A549 (cell line): ENCODE results near the gene TRIM65. TPM values are rescaled to one million over a fixed set of nuclear protein-coding genes. Genes with fewer than 3 reads are reported as not detected.

Experiments used
- BHLHE40 ChIP-seq: IDR thresholded peaks from 2 replicates; pipeline ENCODE4 v1.6.1; 2012; ENCODE audit warnings: low read depth, low read length, inconsistent platforms
- CBX2 ChIP-seq: fragments of 200-600 bp; sonication (generic); IDR thresholded peaks from 2 replicates; pipeline ENCODE4 v1.6.1; 2016; ENCODE audit warnings: low read depth, mild to moderate bottlenecking, borderline replicate concordance
- CBX8 ChIP-seq: fragments of 200-600 bp; sonication (generic); IDR thresholded peaks from 2 replicates; pipeline ENCODE4 v1.6.1; 2016
- CHD2 ChIP-seq: fragments of 150-350 bp; IDR thresholded peaks from 2 replicates; pipeline ENCODE4 v1.6.1; 2014; ENCODE audit warnings: low read length; ENCODE audit not compliant: partially characterized antibody
- E2F6 ChIP-seq: IDR thresholded peaks from 2 replicates; pipeline ENCODE4 v1.6.1; 2012; ENCODE audit warnings: low read depth, borderline replicate concordance
- ELK1 ChIP-seq: fragments of 150-350 bp; IDR thresholded peaks from 2 replicates; pipeline ENCODE4 v1.6.1; 2014; ENCODE audit warnings: low read depth, mild to moderate bottlenecking, low read length
- GATA3 ChIP-seq: IDR thresholded peaks from 2 replicates; pipeline ENCODE4 v1.6.1; 2012; ENCODE audit warnings: borderline replicate concordance
- HDAC2 ChIP-seq: fragments of 200-600 bp; sonication (generic); IDR thresholded peaks from 2 replicates; pipeline ENCODE4 v1.6.1; 2016
- HOXB13 ChIP-seq: fragments of 250-450 bp; sonication (Bioruptor Pico); IDR thresholded peaks from 2 replicates; pipeline ENCODE4 v1.5.0; 2020; ENCODE audit warnings: low read depth, mild to moderate bottlenecking, moderate library complexity
- HOXB5 ChIP-seq: fragments of 250-450 bp; sonication (Bioruptor Pico); IDR thresholded peaks from 2 replicates; pipeline ENCODE4 v1.5.0; 2020; ENCODE audit warnings: mild to moderate bottlenecking, moderate library complexity
- JUN ChIP-seq, 2 experiments: fragments of >200 bp; sonication (Bioruptor Twin); formaldehyde crosslinking; IDR thresholded peaks; 2 replicates in 1 of 2; 3 replicates in 1 of 2; pipeline ENCODE4 v1.6.1; 2016 to 2017
- JUNB ChIP-seq: fragments of >200 bp; sonication (Bioruptor Twin); formaldehyde crosslinking; IDR thresholded peaks from 2 replicates; pipeline ENCODE4 v1.6.1; 2016
- KDM5A ChIP-seq: fragments of 200-600 bp; sonication (generic); IDR thresholded peaks from 2 replicates; pipeline ENCODE4 v1.6.1; 2016; ENCODE audit warnings: antibody characterized with exemption, mild to moderate bottlenecking
- NFE2L2 ChIP-seq: fragments of 150-350 bp; conservative IDR thresholded peaks from 2 replicates; pipeline ENCODE4 v1.6.1; 2014; ENCODE audit warnings: low read length
- PHF8 ChIP-seq: fragments of 200-600 bp; sonication (generic); IDR thresholded peaks from 2 replicates; pipeline ENCODE4 v1.6.1; 2016; ENCODE audit warnings: low read depth, mild to moderate bottlenecking, antibody characterized with exemption, moderate library complexity, borderline replicate concordance
- POLR2A ChIP-seq: IDR thresholded peaks from 2 replicates; pipeline ENCODE4 v1.6.1; 2012; ENCODE audit warnings: mild to moderate bottlenecking, low read length
- POLR2AphosphoS2 ChIP-seq: conservative IDR thresholded peaks from 2 replicates; pipeline ENCODE4 v1.6.1; 2012; ENCODE audit warnings: low read length, improper control_type of control experiment, inconsistent platforms
- RAD21 ChIP-seq, 2 experiments: fragments of >200 bp in 1 of 2; sonication (Bioruptor Twin) in 1 of 2; formaldehyde crosslinking in 1 of 2; IDR thresholded peaks in 1 of 2; conservative IDR thresholded peaks in 1 of 2; 2 replicates in 1 of 2; 3 replicates in 1 of 2; pipeline ENCODE4 v1.6.1; 2012 to 2018; ENCODE audit warnings: inconsistent platforms in 1 of 2
- RARB ChIP-seq: fragments of 250-450 bp; sonication (Bioruptor Pico); IDR thresholded peaks from 2 replicates; pipeline ENCODE4 v1.8.0; 2021; ENCODE audit warnings: mild to moderate bottlenecking, moderate library complexity
- RCOR1 ChIP-seq: fragments of 150-350 bp; IDR thresholded peaks from 2 replicates; pipeline ENCODE4 v1.6.1; 2014; ENCODE audit warnings: antibody characterized with exemption, low read length, low read depth
- SMC3 ChIP-seq: fragments of >200 bp; sonication (Bioruptor Twin); formaldehyde crosslinking; IDR thresholded peaks from 3 replicates; pipeline ENCODE4 v1.6.1; 2018; ENCODE audit warnings: inconsistent platforms
- TFCP2L1 ChIP-seq: fragments of 250-450 bp; sonication (Bioruptor Pico); IDR thresholded peaks from 2 replicates; pipeline ENCODE4 v1.5.0; 2021; ENCODE audit warnings: mild to moderate bottlenecking
- ZC3H11A ChIP-seq: fragments of 450-650 bp; IDR thresholded peaks from 2 replicates; pipeline ENCODE4 v1.6.1; 2014; ENCODE audit warnings: antibody characterized with exemption, mild to moderate bottlenecking
- ZNF302 ChIP-seq: fragments of 250-450 bp; sonication (Bioruptor Pico); IDR thresholded peaks from 2 replicates; pipeline ENCODE4 v1.9.0; 2021; ENCODE audit warnings: inconsistent platforms, mild to moderate bottlenecking, moderate library complexity
- ZSCAN20 ChIP-seq: fragments of 250-450 bp; sonication (Bioruptor Pico); IDR thresholded peaks from 2 replicates; pipeline ENCODE4 v1.8.0; 2022; ENCODE audit warnings: mild to moderate bottlenecking, moderate library complexity
- polyA plus RNA-seq, 4 experiments: library from polyadenylated mRNA; depleted of rRNA in 3 of 4; stranded (reverse); fragments of >200 nt; fragmentation: RNase III in 1 of 4; extraction: RNeasy Plus Mini Kit Qiagen cat#74134 plus additional on column Dnase treatment in 1 of 4; gene quantifications; 2 replicates in 3 of 4; 3 replicates in 1 of 4; pipeline ENCODE4 v1.2.3, GENCODE V29; 2011 to 2017
- TF ChIP-seq, protein P1 (sequence below): fragments of 200-600 bp; sonication (generic); IDR thresholded peaks from 2 replicates; pipeline ENCODE4 v1.6.1; 2016; ENCODE audit warnings: antibody characterized with exemption, mild to moderate bottlenecking, moderate library complexity
- TF ChIP-seq, protein P2 (sequence below): IDR thresholded peaks from 2 replicates; pipeline ENCODE4 v1.6.1; 2012
- TF ChIP-seq, protein P3 (sequence below): fragments of >200 bp; sonication (Bioruptor Twin); formaldehyde crosslinking; IDR thresholded peaks from 3 replicates; pipeline ENCODE4 v1.6.1; 2016

The TRIM65 gene
- polyA plus RNA-seq, 2 of the 4 experiments (the other 2 are of a cell fraction): 13.5 to 30.2 TPM

DNA sequence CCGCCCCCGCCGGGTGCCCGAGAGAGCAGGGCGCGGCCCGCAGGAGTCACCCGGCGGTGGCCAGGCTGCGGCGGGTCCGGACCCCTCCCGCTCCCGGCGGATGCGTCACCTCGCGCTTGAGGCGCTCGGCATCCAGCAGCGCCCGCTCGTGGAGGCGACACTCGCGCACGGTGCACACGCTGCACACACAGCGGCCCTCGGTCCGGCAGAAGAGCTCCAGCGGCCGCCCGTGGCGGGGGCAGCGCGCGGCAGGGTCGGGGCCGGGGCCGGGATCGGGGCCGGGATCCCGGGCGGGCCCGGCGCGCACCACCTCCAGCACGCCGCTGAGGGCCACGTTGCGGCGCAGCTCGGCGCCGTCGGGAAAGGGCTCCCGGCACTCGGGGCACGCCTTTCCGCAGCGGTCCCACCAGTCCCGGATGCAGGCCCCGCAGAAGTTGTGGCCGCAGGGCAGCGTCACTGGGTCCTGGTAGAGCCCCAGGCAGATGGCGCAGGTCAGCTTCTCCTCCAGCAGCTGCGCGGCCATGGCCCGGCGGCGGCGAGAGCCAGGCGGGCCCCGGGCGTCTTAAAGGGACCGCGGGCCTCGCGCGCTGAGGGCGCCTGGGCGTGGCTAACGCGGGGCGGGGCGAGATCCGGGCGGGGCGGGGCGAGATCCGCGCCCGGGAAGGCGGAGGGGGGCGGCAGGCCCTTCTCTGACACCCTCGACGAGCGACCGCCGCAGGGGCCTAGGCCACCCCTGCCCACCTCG is at the start of gene TRIM65 (continued):
- TF ChIP-seq, protein P1, sequence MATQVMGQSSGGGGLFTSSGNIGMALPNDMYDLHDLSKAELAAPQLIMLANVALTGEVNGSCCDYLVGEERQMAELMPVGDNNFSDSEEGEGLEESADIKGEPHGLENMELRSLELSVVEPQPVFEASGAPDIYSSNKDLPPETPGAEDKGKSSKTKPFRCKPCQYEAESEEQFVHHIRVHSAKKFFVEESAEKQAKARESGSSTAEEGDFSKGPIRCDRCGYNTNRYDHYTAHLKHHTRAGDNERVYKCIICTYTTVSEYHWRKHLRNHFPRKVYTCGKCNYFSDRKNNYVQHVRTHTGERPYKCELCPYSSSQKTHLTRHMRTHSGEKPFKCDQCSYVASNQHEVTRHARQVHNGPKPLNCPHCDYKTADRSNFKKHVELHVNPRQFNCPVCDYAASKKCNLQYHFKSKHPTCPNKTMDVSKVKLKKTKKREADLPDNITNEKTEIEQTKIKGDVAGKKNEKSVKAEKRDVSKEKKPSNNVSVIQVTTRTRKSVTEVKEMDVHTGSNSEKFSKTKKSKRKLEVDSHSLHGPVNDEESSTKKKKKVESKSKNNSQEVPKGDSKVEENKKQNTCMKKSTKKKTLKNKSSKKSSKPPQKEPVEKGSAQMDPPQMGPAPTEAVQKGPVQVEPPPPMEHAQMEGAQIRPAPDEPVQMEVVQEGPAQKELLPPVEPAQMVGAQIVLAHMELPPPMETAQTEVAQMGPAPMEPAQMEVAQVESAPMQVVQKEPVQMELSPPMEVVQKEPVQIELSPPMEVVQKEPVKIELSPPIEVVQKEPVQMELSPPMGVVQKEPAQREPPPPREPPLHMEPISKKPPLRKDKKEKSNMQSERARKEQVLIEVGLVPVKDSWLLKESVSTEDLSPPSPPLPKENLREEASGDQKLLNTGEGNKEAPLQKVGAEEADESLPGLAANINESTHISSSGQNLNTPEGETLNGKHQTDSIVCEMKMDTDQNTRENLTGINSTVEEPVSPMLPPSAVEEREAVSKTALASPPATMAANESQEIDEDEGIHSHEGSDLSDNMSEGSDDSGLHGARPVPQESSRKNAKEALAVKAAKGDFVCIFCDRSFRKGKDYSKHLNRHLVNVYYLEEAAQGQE: no peak
- TF ChIP-seq GATA3 (no peak; the same call in 1 of the 2 replicates), HOXB5 (CRISPR knock-in tag) (no peak), BHLHE40 (no peak), CBX2 (no peak), JUN (IDR thresholded peaks at IDR 0.05) (peak; percentile 68 to 94; a peak in 3 of 5 replicates), CHD2 (no peak), RCOR1 (no peak), ELK1 (no peak), E2F6 (no peak; the same call in 1 of the 2 replicates), NFE2L2 (no peak), CBX8 (no peak), RARB (CRISPR knock-in tag) (no peak), RAD21 (conservative IDR thresholded peaks at IDR 0.05 in 1 of 2, IDR thresholded peaks at IDR 0.05 in 1 of 2) (peak; percentile 12 to 54; a peak in 3 of 5 replicates), POLR2AphosphoS2 (no peak), PHF8 (peak; percentile 77; the same call in 1 of the 2 replicates), ZSCAN20 (CRISPR knock-in tag) (no peak), KDM5A (no peak), HDAC2 (no peak), ZNF302 (CRISPR knock-in tag) (no peak), JUNB (no peak), ZC3H11A (no peak), HOXB13 (no peak), TFCP2L1 (CRISPR knock-in tag) (no peak), SMC3 (peak; percentile 40; the same call in 2 of the 3 replicates), POLR2A (peak; percentile 95)
- TF ChIP-seq, protein P2, sequence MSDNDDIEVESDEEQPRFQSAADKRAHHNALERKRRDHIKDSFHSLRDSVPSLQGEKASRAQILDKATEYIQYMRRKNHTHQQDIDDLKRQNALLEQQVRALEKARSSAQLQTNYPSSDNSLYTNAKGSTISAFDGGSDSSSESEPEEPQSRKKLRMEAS: peak; percentile 88
- TF ChIP-seq, protein P3, sequence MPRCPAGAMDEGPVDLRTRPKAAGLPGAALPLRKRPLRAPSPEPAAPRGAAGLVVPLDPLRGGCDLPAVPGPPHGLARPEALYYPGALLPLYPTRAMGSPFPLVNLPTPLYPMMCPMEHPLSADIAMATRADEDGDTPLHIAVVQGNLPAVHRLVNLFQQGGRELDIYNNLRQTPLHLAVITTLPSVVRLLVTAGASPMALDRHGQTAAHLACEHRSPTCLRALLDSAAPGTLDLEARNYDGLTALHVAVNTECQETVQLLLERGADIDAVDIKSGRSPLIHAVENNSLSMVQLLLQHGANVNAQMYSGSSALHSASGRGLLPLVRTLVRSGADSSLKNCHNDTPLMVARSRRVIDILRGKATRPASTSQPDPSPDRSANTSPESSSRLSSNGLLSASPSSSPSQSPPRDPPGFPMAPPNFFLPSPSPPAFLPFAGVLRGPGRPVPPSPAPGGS: peak; percentile 84
